GM18526 (cell line): ENCODE results near the gene GNB1L.

Source experiments
- POLR2A ChIP-seq: IDR thresholded peaks from 3 replicates; pipeline ENCODE4 v1.6.1; 2011; ENCODE audit not compliant: insufficient read length; ENCODE audit errors: extremely low read depth

GNB1L gene

GRCh38 chr22:19848298-19849224 is 6.1 kb downstream of the GNB1L start:
- TF ChIP-seq POLR2A: no peak

DNA sequence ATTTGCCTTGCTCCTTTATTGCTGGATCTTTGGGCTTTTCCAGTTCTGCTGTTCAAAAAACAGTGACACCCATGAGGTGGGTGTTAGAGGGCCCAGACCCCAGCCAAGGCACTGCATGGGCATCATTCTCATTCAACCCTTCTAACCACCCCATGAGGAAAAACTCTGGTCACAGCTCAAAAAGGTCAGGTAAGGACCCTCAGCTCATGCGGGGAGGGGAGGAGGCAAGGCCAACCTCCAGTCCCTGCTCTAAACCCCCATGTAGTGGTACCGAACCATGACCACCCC is 7.4 kb downstream of the GNB1L start:
- no peak for TF ChIP-seq POLR2A

DNA sequence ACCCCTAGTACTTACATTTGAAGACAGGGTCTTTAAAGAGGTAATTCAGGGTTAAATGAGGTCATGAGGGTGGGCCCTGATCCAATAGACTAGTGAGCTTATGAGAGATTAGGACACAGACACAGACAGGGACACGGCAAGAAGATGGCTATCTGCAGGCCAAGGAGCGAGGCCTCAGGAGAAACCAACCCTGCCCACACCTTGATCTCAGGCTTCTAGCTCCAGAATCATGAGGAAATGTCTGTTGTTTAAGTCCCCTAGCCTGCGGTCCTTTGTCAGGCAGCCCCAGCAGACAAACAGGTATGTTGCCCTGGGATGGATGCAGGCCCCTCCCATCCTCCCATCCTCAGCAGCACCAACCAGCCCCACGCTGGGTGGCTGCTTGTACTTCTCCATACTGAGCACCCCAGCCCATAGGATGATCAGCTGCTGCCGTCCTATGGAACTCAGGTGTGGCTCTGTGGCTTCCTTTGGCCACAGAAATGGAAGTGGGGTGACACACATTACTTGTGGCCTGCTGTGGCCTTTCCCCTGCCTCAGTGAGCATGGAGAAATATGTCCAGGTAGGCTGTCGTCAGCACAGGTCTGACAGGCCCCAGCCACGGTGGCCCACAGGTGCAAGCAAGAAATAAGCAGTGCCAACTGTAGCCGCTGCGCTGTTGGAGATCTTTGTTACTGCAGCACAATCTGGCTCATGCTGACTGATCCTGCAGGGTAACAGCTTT is 7.9 kb downstream of the GNB1L start:
- no peak for TF ChIP-seq POLR2A

- no peak for TF ChIP-seq POLR2A
These were observed 9.5 kb downstream of the GNB1L start for GRCh38 chr22:19845054-19845722.

- no peak for TF ChIP-seq POLR2A
These were observed 10.2 kb downstream of the GNB1L start for GRCh38 chr22:19844377-19845053.

- TF ChIP-seq POLR2A: no peak
These were observed 10.8 kb downstream of the GNB1L start for GRCh38 chr22:19843857-19844376.

- TF ChIP-seq POLR2A: no peak
These were observed 11.4 kb downstream of the GNB1L start for GRCh38 chr22:19843107-19843856.

- no peak for TF ChIP-seq POLR2A
These were observed 12.1 kb downstream of the GNB1L start for GRCh38 chr22:19842393-19843106.

DNA sequence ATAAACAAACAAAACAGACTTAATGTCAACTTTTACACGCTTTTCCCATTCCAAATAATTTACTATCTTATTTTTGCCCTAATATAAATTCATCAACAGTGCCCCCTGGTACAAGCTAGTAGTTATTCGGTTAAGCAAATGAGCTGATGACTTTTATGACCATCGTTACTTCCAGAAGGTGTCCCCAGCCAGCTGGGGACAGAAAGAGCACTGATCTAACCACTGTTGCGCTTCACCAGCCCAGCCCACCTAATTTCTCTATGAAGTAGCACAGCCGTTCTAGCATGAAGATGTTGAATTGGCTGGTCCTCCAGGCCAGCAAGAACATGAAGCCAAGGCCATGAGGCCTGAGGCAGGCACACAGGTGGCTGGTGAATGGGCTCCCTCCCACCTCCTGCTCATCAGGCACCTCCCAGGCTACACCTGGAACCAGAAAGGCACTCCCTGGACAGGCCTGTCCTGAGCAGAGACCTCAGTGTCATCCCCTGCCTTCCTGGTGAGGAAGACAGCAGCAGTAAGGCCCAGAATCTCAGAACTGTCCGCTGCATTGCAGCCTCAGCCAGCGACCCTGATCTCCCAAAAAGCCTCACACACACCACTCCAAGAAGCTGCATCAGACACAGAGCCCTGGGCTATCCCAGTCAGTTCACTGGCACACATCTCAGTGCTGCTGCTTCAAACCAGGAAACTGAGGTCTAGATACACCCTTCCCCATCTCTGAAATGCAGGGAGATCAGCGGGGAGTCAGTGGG is 12.9 kb downstream of the GNB1L start:
- no peak for TF ChIP-seq POLR2A

- TF ChIP-seq POLR2A: no peak
These were observed 13.6 kb downstream of the GNB1L start for GRCh38 chr22:19840955-19841640.

GRCh38 chr22:19840059-19840458 is 14.6 kb downstream of the GNB1L start:
- TF ChIP-seq POLR2A: no peak

DNA sequence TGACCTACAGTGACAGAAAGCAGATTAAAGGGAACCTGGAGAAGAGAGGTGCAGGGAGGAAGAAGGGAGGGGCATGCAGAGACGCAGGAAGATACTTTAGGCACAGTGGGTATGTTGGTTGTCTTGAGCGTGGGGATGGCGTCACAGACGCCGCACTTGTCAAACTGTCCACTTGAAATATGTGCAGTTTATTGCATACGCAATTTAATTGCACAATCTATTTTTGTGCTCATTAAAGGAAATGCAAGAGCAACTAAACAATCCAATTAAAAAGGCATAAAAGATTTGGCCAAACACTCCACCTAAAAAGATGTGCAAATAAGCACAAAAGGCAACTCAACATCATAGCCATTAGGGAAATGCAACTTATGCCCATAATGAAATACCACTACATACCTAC is 16.8 kb downstream of the GNB1L start:
- no peak for TF ChIP-seq POLR2A

DNA sequence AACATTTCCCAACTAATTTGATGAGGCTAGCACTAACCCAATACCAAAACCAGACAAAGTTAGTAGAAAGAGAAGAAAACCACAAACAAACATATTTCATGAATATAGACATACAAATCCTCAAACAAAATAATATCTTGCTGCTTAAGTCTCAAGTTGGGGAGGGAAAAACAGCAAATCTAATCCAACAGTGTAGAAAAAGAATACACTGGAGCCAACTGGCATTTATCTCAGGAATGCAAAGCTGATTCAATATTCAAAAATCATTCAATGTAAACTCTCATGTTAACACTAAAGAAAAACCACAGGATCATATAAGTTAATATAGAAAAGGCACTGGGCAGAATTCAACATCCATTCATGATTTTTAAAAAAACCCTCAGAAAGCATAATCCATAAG is 18.2 kb downstream of the GNB1L start:
- no peak for TF ChIP-seq POLR2A
